ENCODE data around the gene TEX44. TPM values are rescaled to one million over a fixed set of nuclear protein-coding genes. Genes with fewer than 3 reads are reported as not detected.

The TEX44 gene
- total RNA-seq, 1 donor from 2014 or later: not detected

GRCh38 chr2:231602859-231603467, 10.3 kb downstream of the TEX44 start:
- Mint-ChIP-seq H3K27me3 (ENCODE audit: low read depth) (peaks cover 3% of the 10 kb centered on the region), H3K27ac (no peak overlapping the region), H3K4me3 (ENCODE audit: low read depth) (no peak overlapping the region), H3K36me3 (ENCODE audit: low read depth) (no peaks in the 10 kb centered on the region), H3K9me3 (no peaks in the 10 kb centered on the region), H3K4me1 (ENCODE audit: low read depth) (peaks cover 3% of the 10 kb centered on the region)
- intact Hi-C loops (cut with micrococcal nuclease): no loop called here
- no peak for DNase-seq (ENCODE audit: low spot score)

- no peaks in the 10 kb centered on the region for H3K36me3 Mint-ChIP-seq (ENCODE audit: low read depth)
- H3K9me3 Mint-ChIP-seq: no peaks in the 10 kb centered on the region
- no peak for DNase-seq (ENCODE audit: low spot score)
- peaks cover 3% of the 10 kb centered on the region for H3K27me3 Mint-ChIP-seq (ENCODE audit: low read depth)
- peak overlapping the region; percentile 64 for H3K4me3 Mint-ChIP-seq (ENCODE audit: low read depth)
- H3K4me1 Mint-ChIP-seq (ENCODE audit: low read depth): peaks cover 3% of the 10 kb centered on the region
- intact Hi-C loops (cut with micrococcal nuclease): loop anchor here (2.0 kb wide), 1 partner anchor 177 kb away; the partner anchor contains the start of gene PDE6D
- no peak overlapping the region for H3K27ac Mint-ChIP-seq
These were observed 11.5 kb downstream of the TEX44 start for GRCh38 chr2:231604101-231604684.

DNA sequence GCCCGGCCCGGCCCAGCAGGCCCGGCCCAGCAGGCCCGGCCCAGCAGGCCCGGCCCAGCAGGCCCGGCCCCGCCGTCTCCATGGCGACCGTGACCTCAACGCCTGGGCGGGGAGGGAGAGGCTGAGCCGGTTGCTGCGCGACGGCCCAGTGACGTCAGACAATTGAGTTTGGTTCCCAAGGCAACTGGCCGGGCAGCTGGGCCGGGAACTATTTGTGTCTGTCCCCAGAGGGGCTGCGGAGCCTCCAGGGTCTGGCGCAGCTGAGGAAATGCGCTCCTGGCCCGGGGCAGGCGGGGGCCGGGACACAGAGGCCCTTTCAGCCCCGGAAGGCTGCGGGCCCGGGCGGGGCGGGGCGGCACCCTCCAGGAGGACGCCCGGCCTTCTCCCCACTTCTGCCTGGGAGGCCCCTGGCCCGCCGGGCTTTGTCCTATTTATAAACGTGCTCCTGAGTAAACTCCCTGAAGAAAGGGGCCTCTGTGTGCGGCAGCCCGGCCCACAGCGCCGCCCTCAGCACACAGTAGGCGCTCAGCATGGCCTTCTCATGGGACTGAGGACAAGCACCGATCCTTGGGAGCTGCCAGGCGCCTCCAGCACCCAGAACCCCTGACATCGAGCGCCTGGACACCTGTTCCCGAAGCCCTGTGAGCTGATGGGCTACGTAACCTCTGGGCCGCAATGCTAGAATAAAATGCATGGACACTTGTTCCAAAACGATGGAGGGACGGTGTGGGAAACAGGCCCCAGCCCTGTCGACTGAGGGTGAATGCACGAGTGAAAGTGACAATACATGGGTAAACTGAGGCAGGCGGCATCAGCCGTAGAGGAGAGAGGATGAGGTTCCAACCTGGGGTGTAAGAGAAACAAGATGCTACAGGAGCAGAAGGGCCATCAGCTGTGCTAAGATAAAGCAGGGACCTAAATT, 12.3 kb downstream of the TEX44 start:
- Mint-ChIP-seq H3K36me3 (ENCODE audit: low read depth) (no peaks in the 10 kb centered on the region), H3K4me3 (ENCODE audit: low read depth) (peak overlapping the region; percentile 62), H3K27me3 (ENCODE audit: low read depth) (peaks cover 3% of the 10 kb centered on the region), H3K4me1 (ENCODE audit: low read depth) (peaks cover 3% of the 10 kb centered on the region), H3K27ac (peak overlapping the region; percentile 66), H3K9me3 (no peaks in the 10 kb centered on the region)
- intact Hi-C loops (cut with micrococcal nuclease): loop anchor here (2.0 kb wide), 1 partner anchor 176 kb away; the partner anchor contains the start of gene PDE6D
- DNase-seq (ENCODE audit: low spot score): peak; percentile 93

- intact Hi-C loops (cut with micrococcal nuclease): loop anchor here (2.0 kb wide), 1 partner anchor 175 kb away; the partner anchor contains the start of gene PDE6D
- H3K4me3 Mint-ChIP-seq (ENCODE audit: low read depth): peak overlapping the region; percentile 39
- H3K36me3 Mint-ChIP-seq (ENCODE audit: low read depth): no peaks in the 10 kb centered on the region
- H3K9me3 Mint-ChIP-seq: no peaks in the 10 kb centered on the region
- DNase-seq (ENCODE audit: low spot score): no peak
- peaks cover 3% of the 10 kb centered on the region for H3K27me3 Mint-ChIP-seq (ENCODE audit: low read depth)
- peaks cover 4% of the 10 kb centered on the region for H3K4me1 Mint-ChIP-seq (ENCODE audit: low read depth)
- peak overlapping the region; percentile 66 for H3K27ac Mint-ChIP-seq
These were observed 13.0 kb downstream of the TEX44 start for GRCh38 chr2:231605607-231606091.

DNA sequence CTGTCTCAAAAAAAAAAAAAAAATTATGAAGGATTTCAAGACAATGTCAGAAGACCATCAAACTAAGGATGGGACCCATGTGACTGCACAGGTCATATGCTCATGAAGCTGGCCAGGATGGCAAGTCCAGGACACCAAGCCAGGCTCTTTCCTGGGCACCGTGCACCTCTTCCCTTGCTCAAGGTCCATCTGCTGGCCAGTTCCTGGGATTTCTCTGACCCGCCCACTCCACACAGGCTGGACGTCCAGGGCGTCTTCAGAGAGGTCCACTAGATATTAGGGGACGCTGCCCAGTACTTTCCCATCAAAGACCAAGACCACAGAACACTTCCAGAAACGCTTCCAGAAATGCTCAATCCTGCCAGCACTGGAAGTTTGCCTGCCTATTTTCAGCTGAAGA, 14.3 kb downstream of the TEX44 start:
- Mint-ChIP-seq H3K4me3 (ENCODE audit: low read depth) (no peak overlapping the region), H3K4me1 (ENCODE audit: low read depth) (peaks cover 11% of the 10 kb centered on the region), H3K9me3 (no peaks in the 10 kb centered on the region), H3K27ac (no peak overlapping the region), H3K36me3 (ENCODE audit: low read depth) (no peaks in the 10 kb centered on the region), H3K27me3 (ENCODE audit: low read depth) (peaks cover 3% of the 10 kb centered on the region)
- intact Hi-C loops (cut with micrococcal nuclease): no loop called here
- no peak for DNase-seq (ENCODE audit: low spot score)

DNA sequence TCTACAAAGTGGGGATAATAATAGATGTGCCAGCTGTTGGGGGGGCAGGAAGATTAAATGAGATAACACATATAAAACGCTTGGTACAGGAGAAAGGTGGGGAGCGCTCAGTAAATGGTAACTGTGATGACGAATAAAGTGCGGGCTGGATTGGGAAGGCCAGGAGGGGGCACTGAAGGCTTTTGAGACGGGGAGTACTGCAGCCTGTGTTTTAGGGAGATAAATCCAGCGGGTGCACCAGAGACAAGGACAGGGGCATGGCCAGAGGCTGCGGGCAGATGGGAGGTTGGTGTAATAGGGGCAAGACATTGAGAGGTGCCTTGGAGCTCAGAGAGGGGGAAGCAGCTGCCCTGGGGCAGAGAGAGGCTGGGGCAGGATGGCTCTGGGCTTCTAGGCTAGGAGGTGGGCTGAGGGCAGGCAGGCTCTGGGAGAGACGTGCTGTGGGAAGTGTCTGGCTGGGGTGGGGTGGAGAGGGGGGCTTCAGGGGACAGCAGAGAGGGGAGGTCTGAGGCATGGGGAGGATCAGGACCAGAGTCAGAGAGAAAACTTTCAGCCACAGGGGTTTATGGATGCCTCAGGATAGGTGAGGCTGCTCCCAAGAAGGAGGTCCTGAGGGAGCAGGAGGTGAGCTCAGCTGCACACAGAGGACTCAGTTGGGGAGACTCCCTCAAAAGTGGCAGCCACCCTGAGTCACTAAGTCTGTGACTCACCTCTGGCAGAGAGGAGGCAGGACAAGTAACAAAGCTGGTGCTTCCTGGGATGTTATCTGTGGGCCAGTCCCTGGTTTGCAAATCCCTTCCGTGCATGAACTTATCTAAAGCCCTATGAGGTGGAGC, 18.8 kb downstream of the TEX44 start:
- Mint-ChIP-seq H3K9me3 (no peaks in the 10 kb centered on the region), H3K4me3 (ENCODE audit: low read depth) (peak overlapping the region; percentile 27), H3K27me3 (ENCODE audit: low read depth) (no peaks in the 10 kb centered on the region), H3K36me3 (ENCODE audit: low read depth) (no peaks in the 10 kb centered on the region), H3K27ac (peak overlapping the region; percentile 98), H3K4me1 (ENCODE audit: low read depth) (peaks cover 34% of the 10 kb centered on the region)
- intact Hi-C loops (cut with micrococcal nuclease): loop anchor here (1.0 to 10.0 kb wide), 8 partner anchors 31 to 557 kb away; partner anchors contain the start of genes NCL, PDE6D, PSMD1 and PTMA
- peak; percentile 31 for DNase-seq (ENCODE audit: low spot score)

DNA sequence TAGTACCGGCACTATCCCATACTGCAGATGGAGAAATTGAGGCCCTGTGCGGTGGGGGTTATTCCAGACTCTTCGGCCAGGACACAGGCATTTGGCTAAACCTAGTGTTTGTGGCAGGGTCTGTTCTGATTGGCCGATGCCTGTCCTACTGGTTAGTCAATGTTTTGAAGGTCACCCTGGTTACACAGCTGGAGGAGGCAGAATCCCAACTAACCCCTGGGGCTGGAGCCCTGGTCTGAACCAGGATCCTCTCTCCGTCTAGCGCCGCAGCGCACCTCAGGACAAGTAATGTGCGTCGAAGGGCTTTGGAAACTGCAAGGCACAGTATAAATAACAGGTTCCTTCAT, 19.4 kb downstream of the TEX44 start:
- intact Hi-C loops (cut with micrococcal nuclease): loop anchor here (1.0 to 10.0 kb wide), 8 partner anchors 30 to 557 kb away; partner anchors contain the start of genes NCL, PDE6D, PSMD1 and PTMA
- Mint-ChIP-seq H3K27me3 (ENCODE audit: low read depth) (no peaks in the 10 kb centered on the region), H3K4me3 (ENCODE audit: low read depth) (peak overlapping the region; percentile 27), H3K9me3 (no peaks in the 10 kb centered on the region), H3K36me3 (ENCODE audit: low read depth) (no peaks in the 10 kb centered on the region), H3K27ac (peak overlapping the region; percentile 98), H3K4me1 (ENCODE audit: low read depth) (peaks cover 39% of the 10 kb centered on the region)
- DNase-seq (ENCODE audit: low spot score): no peak

DNA sequence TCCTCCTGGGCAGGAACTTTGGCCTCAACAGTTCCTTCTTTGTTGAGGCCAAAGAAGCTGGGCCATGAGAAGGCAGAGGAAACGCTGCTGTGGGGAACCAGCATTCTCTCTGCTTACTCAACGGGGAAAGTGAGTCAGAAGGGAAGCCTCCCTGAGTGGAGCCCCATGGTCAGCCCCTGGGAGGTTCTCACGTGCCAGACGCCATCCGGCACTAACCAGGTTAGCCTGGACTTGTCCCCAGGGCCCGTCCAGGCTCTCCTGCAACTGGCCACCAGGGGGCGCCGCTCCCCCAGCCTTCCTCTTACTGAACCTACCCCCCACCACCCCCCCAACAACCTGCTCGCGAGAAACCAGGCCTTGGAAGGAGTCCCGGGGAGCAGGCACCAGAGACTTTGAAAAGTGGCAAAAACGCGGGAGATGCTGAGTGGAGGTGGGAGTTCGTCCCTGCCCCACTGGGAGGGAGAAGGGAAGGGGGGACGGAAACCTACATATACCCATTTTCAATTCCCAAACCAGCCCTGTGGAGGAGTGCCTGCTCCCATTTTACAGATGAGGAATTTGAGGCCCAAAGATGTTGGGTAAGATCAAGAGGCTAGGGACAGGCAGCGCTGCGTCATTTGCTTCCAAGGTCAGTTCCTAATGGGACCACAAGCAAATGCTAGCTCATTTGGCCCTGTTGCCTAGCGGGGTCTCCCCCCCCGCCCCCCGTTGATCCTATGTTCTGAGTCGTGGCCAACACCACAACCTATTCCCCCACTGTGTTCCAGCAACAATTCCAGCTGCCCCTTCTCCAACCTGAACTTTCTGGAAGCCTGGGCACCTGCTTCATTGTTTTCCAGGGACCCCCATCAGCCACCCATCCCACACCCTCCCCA, 20.0 kb downstream of the TEX44 start:
- peak overlapping the region; percentile 82 for H3K4me3 Mint-ChIP-seq (ENCODE audit: low read depth)
- peak overlapping the region; percentile 98 for H3K27ac Mint-ChIP-seq
- DNase-seq (ENCODE audit: low spot score): peak; percentile 87
- H3K9me3 Mint-ChIP-seq: no peaks in the 10 kb centered on the region
- H3K27me3 Mint-ChIP-seq (ENCODE audit: low read depth): no peaks in the 10 kb centered on the region
- no peaks in the 10 kb centered on the region for H3K36me3 Mint-ChIP-seq (ENCODE audit: low read depth)
- H3K4me1 Mint-ChIP-seq (ENCODE audit: low read depth): peaks cover 44% of the 10 kb centered on the region
- intact Hi-C loops (cut with micrococcal nuclease): loop anchor here (1.0 to 10.0 kb wide), 8 partner anchors 30 to 558 kb away; partner anchors contain the start of genes NCL, PDE6D, PSMD1 and PTMA

DNA sequence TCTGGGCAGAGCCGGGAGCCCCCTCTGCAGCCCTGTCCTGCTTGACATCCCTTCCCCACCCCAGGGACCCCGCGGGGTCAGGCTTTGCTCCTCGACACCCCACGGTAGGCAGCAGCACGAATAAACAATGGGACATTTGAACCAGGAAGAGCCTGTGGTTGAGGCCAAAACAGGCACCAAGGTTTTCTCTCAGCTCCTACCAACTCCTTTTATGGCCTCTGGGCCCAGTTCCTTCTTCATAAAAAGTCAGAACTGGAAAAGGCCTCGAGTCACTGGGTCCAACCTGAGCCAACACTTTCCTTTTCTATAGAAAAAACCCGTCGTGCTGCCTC, 20.6 kb downstream of the TEX44 start:
- peaks cover 48% of the 10 kb centered on the region for H3K4me1 Mint-ChIP-seq (ENCODE audit: low read depth)
- DNase-seq (ENCODE audit: low spot score): no peak
- no peaks in the 10 kb centered on the region for H3K9me3 Mint-ChIP-seq
- intact Hi-C loops (cut with micrococcal nuclease): loop anchor here (10.0 kb wide), 1 partner anchor 558 kb away; the partner anchor contains the start of gene PSMD1
- H3K4me3 Mint-ChIP-seq (ENCODE audit: low read depth): peak overlapping the region; percentile 82
- no peaks in the 10 kb centered on the region for H3K27me3 Mint-ChIP-seq (ENCODE audit: low read depth)
- H3K36me3 Mint-ChIP-seq (ENCODE audit: low read depth): no peaks in the 10 kb centered on the region
- H3K27ac Mint-ChIP-seq: peak overlapping the region; percentile 98

DNA sequence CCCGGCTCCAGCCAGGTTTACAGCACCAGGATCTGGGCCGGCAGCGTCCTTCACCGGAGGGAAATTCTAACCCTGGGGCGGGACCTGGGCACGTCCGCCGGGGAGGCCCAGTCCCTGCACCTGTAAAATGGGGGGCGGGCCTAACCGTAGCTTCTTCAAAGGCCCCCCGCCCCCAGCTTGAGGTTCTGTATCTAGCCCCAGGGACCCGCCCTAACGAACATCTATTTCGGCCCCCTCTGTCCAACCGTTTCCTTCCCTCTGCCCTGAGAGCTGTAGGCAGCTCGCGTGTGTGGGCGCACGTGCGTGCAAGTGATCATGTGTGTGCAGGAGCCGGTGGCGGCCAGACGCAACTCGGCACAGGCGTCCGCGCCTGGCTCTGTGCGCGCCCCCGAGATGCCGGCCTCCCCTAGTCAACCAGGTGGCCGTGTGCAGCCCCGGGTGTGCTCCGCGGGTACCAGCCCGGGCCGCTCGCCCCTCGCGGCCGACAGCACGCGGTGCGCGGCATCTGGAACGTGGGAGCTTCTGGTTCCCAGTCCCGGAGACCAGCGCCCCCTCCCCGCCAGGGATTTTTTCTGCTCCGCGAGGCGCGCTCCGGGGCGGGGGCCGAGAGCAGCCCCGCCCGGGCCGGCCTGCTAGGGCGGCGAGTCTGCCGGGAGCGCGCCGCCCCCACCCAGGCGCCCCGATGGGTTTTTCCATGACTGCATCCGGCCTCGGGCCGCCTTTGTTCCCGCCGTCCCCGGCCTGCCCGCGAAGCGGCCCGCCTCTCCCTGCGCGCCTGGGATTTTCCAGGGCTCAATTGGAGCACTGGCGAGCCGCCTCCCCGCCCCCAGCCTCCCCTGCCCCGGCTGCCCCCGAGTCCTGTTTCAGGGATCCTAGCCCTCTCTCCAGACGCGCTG, 21.2 kb downstream of the TEX44 start:
- no peaks in the 10 kb centered on the region for H3K9me3 Mint-ChIP-seq
- H3K4me1 Mint-ChIP-seq (ENCODE audit: low read depth): peaks cover 48% of the 10 kb centered on the region
- peak; percentile 82 for DNase-seq (ENCODE audit: low spot score)
- H3K4me3 Mint-ChIP-seq (ENCODE audit: low read depth): peak overlapping the region; percentile 82
- peak overlapping the region; percentile 98 for H3K27ac Mint-ChIP-seq
- no peaks in the 10 kb centered on the region for H3K36me3 Mint-ChIP-seq (ENCODE audit: low read depth)
- intact Hi-C loops (cut with micrococcal nuclease): loop anchor here (10.0 kb wide), 1 partner anchor 559 kb away; the partner anchor contains the start of gene PSMD1
- no peaks in the 10 kb centered on the region for H3K27me3 Mint-ChIP-seq (ENCODE audit: low read depth)

Data from activated T-helper 2 cell treated with anti-CD3 and anti-CD28 coated beads, Interferon-gamma antibody, Interleukin-2, Interleukin-4, amounts not matched to agents 10 μg/mL and 5 μg/mL and 100 μg/mL, durations not matched to agents 14 hours and 24 hours and 36 hours (primary cell).